Measurements from ENCODE around the gene METTL23. TPM values are rescaled to one million over a fixed set of nuclear protein-coding genes. Genes with fewer than 3 reads are reported as not detected.
A peak's percentile ranks its signal among the peaks of the same experiment; 100 is the strongest.

The METTL23 gene
- polyA plus RNA-seq, 3 donors, result 37.9 to 71.3 (median 56.5) TPM

GRCh38 chr17:76726231-76726775 is 336 bp upstream of the METTL23 start, which contains the start of gene JMJD6:
Gene JMJD6, minus strand, starts transcription at chr17:76726606. Its CDS starts 131 bp downstream, at chr17:76726475.
- Mint-ChIP-seq H3K36me3 (peaks cover 42 to 62% of the 10 kb centered on the region in 2 donors), H3K27me3 (ENCODE audit: low read depth in 3 of 3) (peaks cover 0 to 2% (median 0%) of the 10 kb centered on the region in 3 donors), H3K4me3 (peak within 1 kb of the TSS; percentile 92 to 95), H3K9me3 (peaks cover 0 to 2% (median 0%) of the 10 kb centered on the region in 7 donors), H3K27ac (peak within 1 kb of the TSS; percentile 94 to 98 (median 97)), H3K4me1 (peaks cover 37% of the 10 kb centered on the region)
- no peak for TF ChIP-seq CTCF (IDR thresholded peaks at IDR 0.05)
- under 1% methylated on average over 54 of the region's 60 CpGs for WGBS (ENCODE audit: insufficient coverage)
- Histone ChIP-seq H3K9ac (ENCODE audit: insufficient read depth, low read length, poor library complexity, severe bottlenecking) (peak within 1 kb of the TSS; percentile 98), H2AFZ (ENCODE audit: insufficient read depth, low read depth, low read length, poor library complexity, severe bottlenecking) (peak within 1 kb of the TSS; percentile 59), H3K4me3 (replicated peaks in 1 of 3; ENCODE audit: low read depth in 2 of 3, low read length in 3 of 3) (peak within 1 kb of the TSS; percentile 91 to 97 (median 92)), H3K36me3 (replicated peaks in 1 of 2; ENCODE audit: control insufficient read depth in 1 of 2, insufficient read depth in 2 of 2, low read length in 2 of 2) (peaks cover 32 to 53% of the 10 kb centered on the region in 2 donors), H3K27ac (ENCODE audit: low read depth in 1 of 2, low read length in 2 of 2) (peak within 1 kb of the TSS; percentile 98), H3K4me1 (ENCODE audit: control insufficient read depth in 1 of 2, insufficient read depth in 2 of 2, low read length in 2 of 2) (peaks cover 28 to 32% of the 10 kb centered on the region in 2 donors), H3K27me3 (ENCODE audit: control insufficient read depth in 2 of 2, insufficient read depth in 2 of 2, low read length in 2 of 2) (no peaks in the 10 kb centered on the region), H3K4me2 (replicated peaks; ENCODE audit: extremely low read depth, low read length, poor library complexity, severe bottlenecking) (peak within 1 kb of the TSS; percentile 86), H3K9me3 (replicated peaks in 1 of 2; ENCODE audit: control insufficient read depth in 1 of 2, insufficient read depth in 1 of 2, low read length in 2 of 2) (no peaks in the 10 kb centered on the region), H4K20me1 (ENCODE audit: insufficient read depth, low read length) (peaks cover 64% of the 10 kb centered on the region), H3K79me2 (ENCODE audit: insufficient read depth, low read length) (peaks cover 87% of the 10 kb centered on the region)
- peak; percentile 91 to 97 (median 94) for DNase-seq
- intact Hi-C loops (cut with micrococcal nuclease), result loop anchor here (1.0 to 10.0 kb wide), 3 partner anchors 11 to 54 kb away; partner anchors contain the start of gene SRSF2 (in 1 of the 2)

- Histone ChIP-seq H3K4me2 (replicated peaks; ENCODE audit: extremely low read depth, low read length, poor library complexity, severe bottlenecking) (peak overlapping the region; percentile 86), H3K9me3 (replicated peaks in 1 of 2; ENCODE audit: control insufficient read depth in 1 of 2, insufficient read depth in 1 of 2, low read length in 2 of 2) (no peaks in the 10 kb centered on the region), H3K27ac (ENCODE audit: low read depth in 1 of 2, low read length in 2 of 2) (peak overlapping the region; percentile 98), H3K27me3 (ENCODE audit: control insufficient read depth in 2 of 2, insufficient read depth in 2 of 2, low read length in 2 of 2) (no peaks in the 10 kb centered on the region), H4K20me1 (ENCODE audit: insufficient read depth, low read length) (peaks cover 62% of the 10 kb centered on the region), H2AFZ (ENCODE audit: insufficient read depth, low read depth, low read length, poor library complexity, severe bottlenecking) (no peak overlapping the region), H3K79me2 (ENCODE audit: insufficient read depth, low read length) (peaks cover 89% of the 10 kb centered on the region), H3K4me3 (replicated peaks in 1 of 3; ENCODE audit: low read depth in 2 of 3, low read length in 3 of 3) (peak overlapping the region; percentile 62 to 92 (median 91)), H3K4me1 (ENCODE audit: control insufficient read depth in 1 of 2, insufficient read depth in 2 of 2, low read length in 2 of 2) (peaks cover 31 to 33% of the 10 kb centered on the region in 2 donors), H3K9ac (ENCODE audit: insufficient read depth, low read length, poor library complexity, severe bottlenecking) (peak overlapping the region; percentile 98), H3K36me3 (replicated peaks in 1 of 2; ENCODE audit: control insufficient read depth in 1 of 2, insufficient read depth in 2 of 2, low read length in 2 of 2) (peaks cover 28 to 54% of the 10 kb centered on the region in 2 donors)
- H3K36me3 Mint-ChIP-seq, result peaks cover 40 to 60% of the 10 kb centered on the region in 2 donors
- H3K9me3 Mint-ChIP-seq, result peaks cover 0 to 2% (median 0%) of the 10 kb centered on the region in 7 donors
- peak overlapping the region; percentile 88 to 92 for H3K4me3 Mint-ChIP-seq
- peaks cover 0 to 2% (median 0%) of the 10 kb centered on the region in 3 donors for H3K27me3 Mint-ChIP-seq (ENCODE audit: low read depth in 3 of 3)
- H3K27ac Mint-ChIP-seq, result peak overlapping the region; percentile 91 to 98 (median 97)
- 73% methylated on average over 15 of the region's 18 CpGs for WGBS (ENCODE audit: insufficient coverage)
- peak in 1 of 3 donors; percentile 25 for DNase-seq
- TF ChIP-seq CTCF (IDR thresholded peaks at IDR 0.05), result no peak
- intact Hi-C loops (cut with micrococcal nuclease), result loop anchor here (1.0 to 10.0 kb wide), 3 partner anchors 7 to 56 kb away; no protein-coding TSS in a partner anchor
- peaks cover 43% of the 10 kb centered on the region for H3K4me1 Mint-ChIP-seq
These were observed 1.3 kb downstream of the METTL23 start for GRCh38 chr17:76727745-76728456.

All from CD14-positive monocyte (primary cell).